ENCODE data around the gene KRT74. TPM values are rescaled to one million over a fixed set of nuclear protein-coding genes. Genes with fewer than 3 reads are reported as not detected.

KRT74 gene
- total RNA-seq, 4 donors from 2014 or later = not detected

GRCh38 chr12:52533686-52534470, 39.8 kb downstream of the KRT74 start:
- no peak for DNase-seq (ENCODE audit: low spot score in 2 of 2)

GRCh38 chr12:52532636-52533035, 41.0 kb downstream of the KRT74 start:
- TF ChIP-seq EP300 (IDR thresholded peaks at IDR 0.05) (no peak), CTCF (IDR thresholded peaks at IDR 0.05) (no peak), POLR2A (IDR thresholded peaks at IDR 0.05) (no peak)
- no peaks in the 10 kb centered on the region for H3K4me1 ChIP-seq
- no peak overlapping the region for H3K27ac ChIP-seq
- H3K36me3 ChIP-seq = no peaks in the 10 kb centered on the region
- H3K4me3 ChIP-seq = no peak overlapping the region
- WGBS, 2 donors = 43 to 64% methylated on average over 4 of the region's 4 CpGs
- DNase-seq (ENCODE audit: low spot score in 2 of 2) = no peak
- no peaks in the 10 kb centered on the region for H3K27me3 ChIP-seq
- no peaks in the 10 kb centered on the region for H3K9me3 ChIP-seq

More at GRCh38 chr12:52533686-52534470, 39.8 kb downstream of the KRT74 start:
- H3K4me3 ChIP-seq = no peak overlapping the region
- no peak overlapping the region for H3K27ac ChIP-seq
- no peak for TF ChIP-seq EP300 (IDR thresholded peaks at IDR 0.05)
- WGBS, 2 donors = 72 to 78% methylated on average over 10 of the region's 10 CpGs
- no peaks in the 10 kb centered on the region for H3K9me3 ChIP-seq
- no peaks in the 10 kb centered on the region for H3K36me3 ChIP-seq
- peaks cover 0 to 3% (median 0%) of the 10 kb centered on the region in 4 donors for H3K4me1 ChIP-seq
- no peaks in the 10 kb centered on the region for H3K27me3 ChIP-seq

- DNase-seq (ENCODE audit: low spot score in 2 of 2) = no peak
- Histone ChIP-seq H3K4me1 (no peaks in the 10 kb centered on the region), H3K27ac (no peak overlapping the region), H3K9me3 (no peaks in the 10 kb centered on the region), H3K36me3 (no peaks in the 10 kb centered on the region), H3K27me3 (no peaks in the 10 kb centered on the region), H3K4me3 (no peak overlapping the region)
- WGBS, 2 donors = 68 to 70% methylated on average over 18 of the region's 18 CpGs
- TF ChIP-seq CTCF (IDR thresholded peaks at IDR 0.05) = no peak
- no peak for TF ChIP-seq EP300 (IDR thresholded peaks at IDR 0.05)
- no peak for TF ChIP-seq POLR2A (IDR thresholded peaks at IDR 0.05)
These were observed 41.9 kb downstream of the KRT74 start for GRCh38 chr12:52531566-52532300.

GRCh38 chr12:52530905-52531304, 42.7 kb downstream of the KRT74 start:
- 76 to 86% methylated on average over 2 of the region's 2 CpGs for WGBS, 2 donors
- no peak overlapping the region for H3K4me3 ChIP-seq
- no peaks in the 10 kb centered on the region for H3K36me3 ChIP-seq
- no peaks in the 10 kb centered on the region for H3K9me3 ChIP-seq
- no peaks in the 10 kb centered on the region for H3K27me3 ChIP-seq
- TF ChIP-seq EP300 (IDR thresholded peaks at IDR 0.05) (no peak), POLR2A (IDR thresholded peaks at IDR 0.05) (no peak), CTCF (IDR thresholded peaks at IDR 0.05) (no peak)
- no peaks in the 10 kb centered on the region for H3K4me1 ChIP-seq
- no peak for DNase-seq (ENCODE audit: low spot score in 2 of 2)
- H3K27ac ChIP-seq = no peak overlapping the region

- Histone ChIP-seq H3K4me3 (no peak overlapping the region), H3K27me3 (no peaks in the 10 kb centered on the region), H3K27ac (no peak overlapping the region), H3K4me1 (no peaks in the 10 kb centered on the region), H3K9me3 (no peaks in the 10 kb centered on the region), H3K36me3 (no peaks in the 10 kb centered on the region)
- WGBS, 2 donors = 79 to 86% methylated on average over 2 of the region's 2 CpGs
- TF ChIP-seq EP300 (IDR thresholded peaks at IDR 0.05) (no peak), POLR2A (IDR thresholded peaks at IDR 0.05) (no peak), CTCF (IDR thresholded peaks at IDR 0.05) (no peak)
- no peak for DNase-seq (ENCODE audit: low spot score in 2 of 2)
These were observed 43.3 kb downstream of the KRT74 start for GRCh38 chr12:52530366-52530765.
